Tibial nerve (tissue), 4 donors: Measurements from ENCODE around the gene MINDY2. TPM values are rescaled to one million over a fixed set of nuclear protein-coding genes. Genes with fewer than 3 reads are reported as not detected.
A peak's percentile ranks its signal among the peaks of the same experiment; 100 is the strongest.
"Not testable (repeated sequence)": the region's sequence is repeated elsewhere in the genome, so short reads cannot be mapped to it uniquely, and the experiment has no call there.

Source experiments
- DNase-seq, 2 donors: peaks; one replicate each; pipeline ENCODE4 v3.0.0-alpha.2; 2019; ENCODE audit warnings: low spot score in 2 of 2
- H3K27ac ChIP-seq, 4 donors: fragments of 200-600 bp; sonication (generic) in 3 of 4; one replicate each; pipeline ENCODE4 v1.5.1; 2017 to 2019; ENCODE audit warnings: mild to moderate bottlenecking in 1 of 4
- H3K27me3 ChIP-seq, 2 donors: fragments of 200-600 bp; sonication (generic) in 1 of 2; one replicate each; pipeline versions ENCODE4 v1.5.1 to v1.6.0; 2017 to 2019
- H3K36me3 ChIP-seq, 3 donors: fragments of 200-600 bp; sonication (generic); one replicate each; pipeline ENCODE4 v1.5.1; 2018 to 2019
- H3K4me1 ChIP-seq, 4 donors: fragments of 200-600 bp; sonication (generic) in 3 of 4; one replicate each; pipeline ENCODE4 v1.5.1; 2017 to 2019
- H3K4me3 ChIP-seq, 4 donors: fragments of 200-600 bp; sonication (generic) in 3 of 4; one replicate each; pipeline ENCODE4 v1.5.1; 2017 to 2019; ENCODE audit warnings: mild to moderate bottlenecking in 1 of 4, moderate library complexity in 1 of 4
- H3K9me3 ChIP-seq, 4 donors: fragments of 200-600 bp; sonication (generic) in 3 of 4; one replicate each; pipeline ENCODE4 v1.5.1; 2017 to 2019
- EP300 ChIP-seq, 2 donors: sonication (generic); formaldehyde crosslinking; IDR thresholded peaks; one replicate each; pipeline ENCODE4 v1.6.1; 2017; ENCODE audit warnings: antibody characterized with exemption in 2 of 2, mild to moderate bottlenecking in 1 of 2
- POLR2A ChIP-seq, 2 donors: fragments of 450-650 bp; IDR thresholded peaks; one replicate each; pipeline ENCODE4 v1.6.1; 2017; ENCODE audit warnings: antibody characterized with exemption in 2 of 2, mild to moderate bottlenecking in 2 of 2, moderate library complexity in 2 of 2
- WGBS, 2 donors: methylation state at CpG; one replicate each; pipeline ENCODE4 v1.1.5; 2018; 5-methylcytosine and 5-hydroxymethylcytosine counted together
- total RNA-seq, 4 donors: library from RNA; depleted of rRNA; stranded (reverse); fragments of >200 nt; gene quantifications; one replicate each; pipeline ENCODE4 v1.1.0, GENCODE V29; 2016
- TF ChIP-seq, protein P1 (sequence below), 5 experiments: fragments of 200-600 bp in 3 of 5; fragments of 450-650 bp in 2 of 5; sonication (generic) in 3 of 5; IDR thresholded peaks; one replicate each; pipeline ENCODE4 v1.5.1; 2016 to 2019; ENCODE audit warnings: antibody characterized with exemption in 5 of 5, mild to moderate bottlenecking in 3 of 5, moderate library complexity in 2 of 5

Gene MINDY2
- total RNA-seq, 4 donors from 2014 or later: 26.1 to 47.4 (median 39.9) TPM

DNA sequence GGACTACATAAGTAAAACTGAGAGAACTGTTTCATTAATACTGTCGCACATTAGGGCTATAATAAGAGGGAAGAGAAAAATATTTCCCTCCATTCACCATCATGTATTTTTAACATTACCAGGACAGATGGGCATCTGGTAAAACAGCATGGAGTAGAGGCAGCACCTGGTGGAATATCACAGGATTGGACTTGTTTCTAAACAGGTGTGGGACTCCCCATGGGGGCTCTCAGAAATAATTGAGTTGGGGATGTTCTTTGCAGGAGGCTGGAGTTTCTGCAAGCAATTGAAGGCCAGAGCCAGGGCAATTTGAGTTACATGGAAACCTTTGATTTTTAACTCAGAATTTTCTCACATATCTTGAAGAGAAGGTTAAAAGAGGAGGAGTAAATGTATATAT, 8.4 kb upstream of the MINDY2 start:
- H3K27ac ChIP-seq: no peak overlapping the region
- 96 to 97% methylated on average over 1 of the region's 1 CpG for WGBS, 2 donors
- no peaks in the 10 kb centered on the region for H3K4me1 ChIP-seq
- DNase-seq: no peak
- H3K9me3 ChIP-seq: peaks cover 0 to 8% (median 0%) of the 10 kb centered on the region in 4 donors
- no peaks in the 10 kb centered on the region for H3K27me3 ChIP-seq
- no peak for TF ChIP-seq POLR2A (IDR thresholded peaks at IDR 0.05)
- no peak for TF ChIP-seq EP300 (IDR thresholded peaks at IDR 0.05)
- TF ChIP-seq, protein P1, sequence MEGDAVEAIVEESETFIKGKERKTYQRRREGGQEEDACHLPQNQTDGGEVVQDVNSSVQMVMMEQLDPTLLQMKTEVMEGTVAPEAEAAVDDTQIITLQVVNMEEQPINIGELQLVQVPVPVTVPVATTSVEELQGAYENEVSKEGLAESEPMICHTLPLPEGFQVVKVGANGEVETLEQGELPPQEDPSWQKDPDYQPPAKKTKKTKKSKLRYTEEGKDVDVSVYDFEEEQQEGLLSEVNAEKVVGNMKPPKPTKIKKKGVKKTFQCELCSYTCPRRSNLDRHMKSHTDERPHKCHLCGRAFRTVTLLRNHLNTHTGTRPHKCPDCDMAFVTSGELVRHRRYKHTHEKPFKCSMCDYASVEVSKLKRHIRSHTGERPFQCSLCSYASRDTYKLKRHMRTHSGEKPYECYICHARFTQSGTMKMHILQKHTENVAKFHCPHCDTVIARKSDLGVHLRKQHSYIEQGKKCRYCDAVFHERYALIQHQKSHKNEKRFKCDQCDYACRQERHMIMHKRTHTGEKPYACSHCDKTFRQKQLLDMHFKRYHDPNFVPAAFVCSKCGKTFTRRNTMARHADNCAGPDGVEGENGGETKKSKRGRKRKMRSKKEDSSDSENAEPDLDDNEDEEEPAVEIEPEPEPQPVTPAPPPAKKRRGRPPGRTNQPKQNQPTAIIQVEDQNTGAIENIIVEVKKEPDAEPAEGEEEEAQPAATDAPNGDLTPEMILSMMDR (IDR thresholded peaks at IDR 0.05): no peak
- H3K4me3 ChIP-seq: no peak overlapping the region
- H3K36me3 ChIP-seq: no peaks in the 10 kb centered on the region

DNA sequence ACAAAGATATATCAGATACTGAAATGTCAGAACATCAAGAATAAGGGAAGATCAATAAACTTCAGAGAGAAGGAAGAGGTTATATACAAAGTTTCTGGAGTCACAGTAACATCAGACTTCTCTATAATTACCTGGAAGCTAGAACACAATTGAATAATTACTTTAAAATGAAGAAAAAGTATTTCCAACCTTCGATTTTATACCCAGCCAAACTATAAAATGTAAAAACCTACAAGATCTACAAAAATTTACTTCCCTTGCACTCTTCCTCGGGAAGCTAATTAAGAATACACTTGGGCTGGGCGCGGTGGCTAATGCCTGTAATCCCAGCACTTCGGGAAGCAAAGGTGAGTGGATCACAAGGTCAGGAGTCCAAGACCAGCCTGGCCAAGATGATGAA, 6.6 kb upstream of the MINDY2 start:
- no peak for DNase-seq
- H3K9me3 ChIP-seq: peaks cover 0 to 8% (median 0%) of the 10 kb centered on the region in 4 donors
- H3K36me3 ChIP-seq: no peaks in the 10 kb centered on the region
- no peak for TF ChIP-seq EP300 (IDR thresholded peaks at IDR 0.05)
- WGBS, 2 donors: 94% methylated on average over 5 of the region's 5 CpGs
- H3K27ac ChIP-seq: no peak overlapping the region
- no peak overlapping the region for H3K4me3 ChIP-seq
- no peaks in the 10 kb centered on the region for H3K4me1 ChIP-seq
- H3K27me3 ChIP-seq: no peaks in the 10 kb centered on the region

DNA sequence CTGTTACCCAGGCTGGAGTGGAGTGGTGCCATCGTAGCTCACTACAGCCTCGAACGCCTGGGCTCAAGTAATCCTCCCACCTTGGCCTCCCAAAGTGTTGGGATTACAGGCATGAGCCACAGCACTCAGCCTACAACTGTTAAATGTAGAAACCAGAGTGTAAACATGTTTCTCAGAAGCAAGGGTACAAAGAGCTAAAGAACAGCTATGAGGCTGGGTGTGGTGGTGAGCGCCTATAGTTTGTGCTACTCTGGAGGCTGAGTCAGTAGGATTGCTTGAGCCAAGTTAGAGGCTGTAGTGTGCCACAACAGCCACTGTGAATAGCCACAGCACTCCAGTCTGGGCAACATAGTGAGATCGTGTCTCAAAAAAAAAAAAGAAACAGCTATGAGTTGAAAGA, 4.8 kb upstream of the MINDY2 start:
- Histone ChIP-seq H3K36me3 (no peaks in the 10 kb centered on the region), H3K4me3 (no peak overlapping the region), H3K4me1 (peaks cover 0 to 8% (median 0%) of the 10 kb centered on the region in 4 donors), H3K27me3 (no peaks in the 10 kb centered on the region), H3K9me3 (peaks cover 0 to 8% (median 0%) of the 10 kb centered on the region in 4 donors), H3K27ac (no peak overlapping the region)
- WGBS, 2 donors: 91% methylated on average over 5 of the region's 5 CpGs
- no peak for TF ChIP-seq EP300 (IDR thresholded peaks at IDR 0.05)
- no peak for TF ChIP-seq POLR2A (IDR thresholded peaks at IDR 0.05)
- TF ChIP-seq, protein P1 (IDR thresholded peaks at IDR 0.05): no peak
- DNase-seq: no peak

DNA sequence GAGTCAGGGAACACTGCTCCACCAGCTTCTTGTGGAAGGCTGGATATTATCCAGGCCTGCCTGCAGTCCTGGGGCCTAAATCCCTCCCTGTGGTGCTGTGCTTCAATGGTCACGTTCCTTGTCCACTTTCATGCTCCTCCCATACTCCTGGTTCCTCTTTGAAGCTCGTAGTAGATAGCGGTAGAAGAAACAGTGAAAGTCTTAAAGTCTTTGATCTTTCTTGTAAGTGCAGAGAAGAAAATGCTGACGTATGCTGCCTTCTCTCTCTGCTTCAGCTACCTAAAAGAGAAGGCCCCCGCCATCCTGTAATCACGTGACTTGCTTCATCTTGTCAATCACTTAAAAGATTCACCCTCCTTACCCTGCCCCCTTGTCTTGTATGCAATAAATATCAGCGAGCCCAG, 2.5 kb upstream of the MINDY2 start:
- not testable (repeated sequence) for H3K9me3 ChIP-seq, DNase-seq, H3K36me3 ChIP-seq, H3K27ac ChIP-seq, H3K4me3 ChIP-seq, H3K27me3 ChIP-seq
- H3K4me1 ChIP-seq: peaks cover 0 to 23% (median 8%) of the 10 kb centered on the region in 4 donors
- 93 to 95% methylated on average over 7 of the region's 7 CpGs for WGBS, 2 donors

GRCh38 chr15:58770519-58770856, 614 bp upstream of the MINDY2 start:
- no peaks in the 10 kb centered on the region for H3K27me3 ChIP-seq
- TF ChIP-seq POLR2A (IDR thresholded peaks at IDR 0.05) (no peak), EP300 (IDR thresholded peaks at IDR 0.05) (no peak)
- TF ChIP-seq, protein P1 (IDR thresholded peaks at IDR 0.05): no peak
- peak overlapping the region; percentile 94 to 100 (median 98) for H3K27ac ChIP-seq
- H3K4me1 ChIP-seq: peaks cover 0 to 42% (median 12%) of the 10 kb centered on the region in 4 donors
- peak overlapping the region; percentile 76 to 99 (median 92) for H3K4me3 ChIP-seq
- no peaks in the 10 kb centered on the region for H3K9me3 ChIP-seq
- DNase-seq: peak in 1 of 2 donors; percentile 10
- WGBS, 2 donors: 0 to 2% methylated on average over 9 of the region's 9 CpGs
- H3K36me3 ChIP-seq: no peaks in the 10 kb centered on the region

- TF ChIP-seq, protein P1 (IDR thresholded peaks at IDR 0.05): no peak
- TF ChIP-seq POLR2A (IDR thresholded peaks at IDR 0.05) (no peak), EP300 (IDR thresholded peaks at IDR 0.05) (no peak)
- peak in 1 of 2 donors; percentile 35 for DNase-seq
- peaks cover 0 to 53% (median 12%) of the 10 kb centered on the region in 4 donors for H3K4me1 ChIP-seq
Observed at GRCh38 chr15:58771621-58772250, 634 bp downstream of the MINDY2 start.

More at GRCh38 chr15:58771621-58772250, 634 bp downstream of the MINDY2 start:
- Histone ChIP-seq H3K27me3 (no peaks in the 10 kb centered on the region), H3K36me3 (no peaks in the 10 kb centered on the region), H3K9me3 (no peaks in the 10 kb centered on the region), H3K4me3 (peak overlapping the region; percentile 76 to 99 (median 92)), H3K27ac (peak overlapping the region; percentile 94 to 100 (median 98))
- 0 to 1% methylated on average over 27 to 36 of the region's 40 CpGs for WGBS, 2 donors
